ENCODE data around the gene PALMD.

Gene PALMD

DNA sequence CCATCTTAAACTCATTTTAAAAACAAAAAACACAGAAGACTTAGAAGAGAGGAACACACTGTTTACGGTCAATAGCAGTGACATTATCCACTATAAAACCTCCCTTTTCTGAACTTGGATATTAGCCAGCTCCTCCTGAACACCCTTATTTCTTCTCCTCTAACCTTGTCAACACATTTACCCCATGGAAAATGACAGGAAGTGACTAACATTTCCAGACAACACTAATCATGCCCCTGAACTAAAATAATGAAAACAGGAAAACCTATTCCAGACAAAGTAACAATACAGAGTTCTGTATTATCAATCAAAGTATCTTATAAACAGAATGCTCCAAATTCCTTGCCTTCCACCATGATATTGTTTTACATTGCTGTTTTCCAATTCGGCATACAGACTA lies 45.3 kb downstream of the PALMD start:
- peak; percentile 48 for FAIRE-seq
- DNase-seq (ENCODE audit: insufficient read length, low spot score), result no peak
- TF ChIP-seq, protein P1, sequence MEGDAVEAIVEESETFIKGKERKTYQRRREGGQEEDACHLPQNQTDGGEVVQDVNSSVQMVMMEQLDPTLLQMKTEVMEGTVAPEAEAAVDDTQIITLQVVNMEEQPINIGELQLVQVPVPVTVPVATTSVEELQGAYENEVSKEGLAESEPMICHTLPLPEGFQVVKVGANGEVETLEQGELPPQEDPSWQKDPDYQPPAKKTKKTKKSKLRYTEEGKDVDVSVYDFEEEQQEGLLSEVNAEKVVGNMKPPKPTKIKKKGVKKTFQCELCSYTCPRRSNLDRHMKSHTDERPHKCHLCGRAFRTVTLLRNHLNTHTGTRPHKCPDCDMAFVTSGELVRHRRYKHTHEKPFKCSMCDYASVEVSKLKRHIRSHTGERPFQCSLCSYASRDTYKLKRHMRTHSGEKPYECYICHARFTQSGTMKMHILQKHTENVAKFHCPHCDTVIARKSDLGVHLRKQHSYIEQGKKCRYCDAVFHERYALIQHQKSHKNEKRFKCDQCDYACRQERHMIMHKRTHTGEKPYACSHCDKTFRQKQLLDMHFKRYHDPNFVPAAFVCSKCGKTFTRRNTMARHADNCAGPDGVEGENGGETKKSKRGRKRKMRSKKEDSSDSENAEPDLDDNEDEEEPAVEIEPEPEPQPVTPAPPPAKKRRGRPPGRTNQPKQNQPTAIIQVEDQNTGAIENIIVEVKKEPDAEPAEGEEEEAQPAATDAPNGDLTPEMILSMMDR (IDR thresholded peaks at IDR 0.05; ENCODE audit: insufficient read depth, missing control alignments), result no peak

DNA sequence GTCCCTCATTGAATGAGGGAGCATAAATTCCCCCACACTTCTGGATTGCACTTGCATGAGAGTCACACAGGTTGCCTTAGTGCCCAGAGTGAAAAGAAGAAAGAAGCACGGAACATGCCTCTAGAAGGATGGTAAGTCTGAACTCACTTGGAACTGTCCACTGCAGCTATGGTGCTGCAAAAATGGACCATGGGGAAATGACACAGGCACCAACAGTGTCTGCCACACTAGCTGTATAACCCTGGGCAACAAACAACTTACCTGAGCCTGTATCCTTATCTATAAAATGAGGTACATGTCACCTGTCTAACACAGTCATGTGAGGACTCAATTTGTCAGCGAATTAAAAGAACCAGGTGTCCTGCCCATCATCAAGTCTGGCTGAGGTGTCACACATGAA lies 50.7 kb downstream of the PALMD start:
- DNase-seq (ENCODE audit: insufficient read length, low spot score), result no peak
- no peak for FAIRE-seq
- TF ChIP-seq, protein P1 (IDR thresholded peaks at IDR 0.05; ENCODE audit: insufficient read depth, missing control alignments), result no peak

DNA sequence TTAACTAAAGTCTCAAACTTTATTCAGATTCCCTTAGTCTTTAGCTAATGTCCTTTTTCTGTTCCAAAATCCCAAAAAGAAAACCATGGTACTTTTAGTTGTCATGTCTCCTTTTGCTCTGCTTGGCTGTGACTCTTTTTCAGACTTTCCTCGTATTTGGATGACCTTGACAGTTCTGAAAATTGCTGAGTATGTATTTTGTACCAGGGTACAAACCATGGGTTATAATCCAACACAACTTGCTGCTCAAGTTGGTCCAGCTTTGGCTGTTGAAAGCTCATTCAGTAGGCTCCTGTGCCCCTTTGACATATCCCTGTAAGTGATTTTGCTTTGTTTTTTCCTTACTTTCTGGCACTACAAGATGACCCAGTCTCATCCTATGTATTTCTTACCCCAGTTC lies 51.7 kb downstream of the PALMD start:
- TF ChIP-seq, protein P1 (IDR thresholded peaks at IDR 0.05; ENCODE audit: insufficient read depth, missing control alignments), result no peak
- DNase-seq (ENCODE audit: insufficient read length, low spot score), result no peak
- FAIRE-seq, result no peak

DNA sequence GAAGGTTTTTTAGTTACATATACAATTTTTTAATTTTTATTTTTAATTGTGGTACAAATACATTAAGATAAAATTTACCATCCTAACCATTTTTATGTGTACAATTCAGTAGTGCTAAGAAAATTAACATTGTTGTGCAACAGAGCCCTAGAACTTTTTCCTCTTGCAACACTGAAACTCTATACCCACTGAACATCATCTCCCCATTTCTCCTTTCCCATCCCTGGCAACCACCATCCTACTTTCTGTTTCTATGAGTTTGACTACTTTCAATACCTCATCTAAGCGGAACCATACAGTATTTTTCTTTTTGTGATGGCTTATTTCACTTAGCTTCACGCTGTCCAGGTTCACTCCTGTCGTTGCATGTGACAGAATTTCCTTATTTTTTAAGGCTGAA lies 54.1 kb downstream of the PALMD start:
- TF ChIP-seq, protein P1 (IDR thresholded peaks at IDR 0.05; ENCODE audit: insufficient read depth, missing control alignments), result no peak
- DNase-seq (ENCODE audit: insufficient read length, low spot score) (no peak), FAIRE-seq (no peak)

DNA sequence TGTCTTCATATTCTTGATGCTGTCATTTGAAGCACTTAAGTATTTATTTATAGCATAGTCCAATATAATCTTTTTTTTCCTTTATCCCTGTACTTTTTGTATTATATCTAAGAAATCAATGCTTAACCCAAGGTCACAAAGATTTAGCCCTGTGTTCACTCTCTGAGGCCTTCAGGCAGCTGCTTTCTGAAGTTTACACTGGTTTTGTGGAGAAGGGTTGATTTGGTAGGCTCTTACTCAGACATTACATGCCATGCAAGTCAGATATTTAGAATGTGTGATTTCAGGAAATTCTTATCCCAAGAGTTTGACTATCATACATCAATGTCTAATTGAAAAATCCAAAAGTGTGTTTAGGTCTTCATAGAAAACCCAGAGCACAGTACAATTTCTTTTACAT lies 56.3 kb downstream of the PALMD start:
- FAIRE-seq (no peak), DNase-seq (ENCODE audit: insufficient read length, low spot score) (no peak)
- TF ChIP-seq, protein P1 (IDR thresholded peaks at IDR 0.05; ENCODE audit: insufficient read depth, missing control alignments), result no peak

DNA sequence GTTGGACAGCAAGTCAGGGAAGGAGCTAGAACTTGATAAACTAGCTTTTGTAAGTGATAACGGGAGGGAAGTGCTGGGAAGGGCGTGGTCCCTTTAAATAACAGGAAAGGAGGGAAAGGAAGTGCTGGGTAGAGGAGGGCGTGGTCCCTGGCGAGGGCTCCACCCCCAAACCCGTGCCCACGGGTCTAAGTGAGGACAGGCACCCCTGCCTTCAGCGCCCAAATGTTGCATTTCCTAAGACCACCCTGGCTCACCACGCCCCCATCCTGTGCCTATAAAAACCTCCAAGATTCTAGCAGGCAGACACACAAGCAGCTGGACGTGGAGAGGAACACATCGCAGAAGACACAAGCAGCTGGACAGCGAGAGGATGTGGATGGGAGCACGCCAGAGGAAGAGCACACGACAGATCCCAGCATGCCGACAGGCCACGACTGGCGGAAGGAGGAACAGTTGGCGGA lies 58.5 kb downstream of the PALMD start:
- no peak for FAIRE-seq

DNA sequence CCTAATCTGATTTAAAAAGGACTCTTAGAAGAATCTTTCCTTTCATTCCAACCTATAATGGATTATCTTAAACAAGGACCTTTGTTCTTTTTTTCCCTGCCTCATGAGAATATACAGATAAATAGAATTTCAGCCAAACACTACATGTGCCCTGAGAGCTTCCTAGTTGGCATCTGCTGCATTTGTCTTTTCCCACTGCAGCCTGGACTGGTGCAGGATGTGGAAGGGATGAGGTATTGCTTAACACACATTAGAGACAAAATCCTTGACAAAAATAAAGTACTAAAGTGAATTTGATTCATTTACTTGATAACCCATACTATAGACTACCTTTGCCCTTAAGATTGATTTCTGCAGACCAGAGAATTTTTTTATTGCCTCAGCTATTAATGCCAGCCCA lies 59.5 kb downstream of the PALMD start:
- DNase-seq (ENCODE audit: insufficient read length, low spot score) (no peak), FAIRE-seq (no peak)
- TF ChIP-seq, protein P1 (IDR thresholded peaks at IDR 0.05; ENCODE audit: insufficient read depth, missing control alignments), result no peak

More for the DNA sequence above, 58.5 kb downstream of the PALMD start:
- TF ChIP-seq, protein P1 (IDR thresholded peaks at IDR 0.05; ENCODE audit: insufficient read depth, missing control alignments), result no peak
- no peak for DNase-seq (ENCODE audit: insufficient read length, low spot score)
